ENCODE results near the gene GOLT1A. TPM values are rescaled to one million over a fixed set of nuclear protein-coding genes. Genes with fewer than 3 reads are reported as not detected.
A peak's percentile ranks its signal among the peaks of the same experiment; 100 is the strongest.

The GOLT1A gene
- polyA plus RNA-seq, 3 donors: not detected

DNA sequence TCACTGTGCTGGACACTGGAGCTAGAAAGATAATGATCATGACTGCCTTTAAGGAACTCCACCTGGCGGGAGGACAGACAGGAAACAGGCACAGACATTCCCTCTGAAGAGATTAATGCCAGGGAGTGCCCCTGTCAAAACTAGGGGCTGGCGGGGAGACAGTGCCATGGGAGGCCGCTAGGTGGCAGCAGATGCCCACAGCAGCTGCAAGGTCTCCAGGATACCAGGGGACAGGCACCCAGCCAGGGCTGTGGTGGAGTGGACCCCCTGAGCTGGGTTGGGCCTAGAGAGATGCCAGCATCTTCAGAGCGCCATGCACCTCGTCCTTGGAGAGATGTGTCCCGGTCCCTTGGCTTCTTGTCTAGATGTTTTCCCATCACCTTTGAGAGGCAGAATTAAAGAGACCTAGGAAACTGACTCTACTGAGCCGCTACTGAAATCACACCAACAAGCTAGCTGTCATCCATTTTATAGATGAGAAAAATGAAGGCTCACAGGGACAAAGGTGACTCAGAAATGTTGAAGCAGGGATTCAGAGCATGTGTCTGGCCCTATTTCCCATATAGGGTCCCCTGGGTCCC, 51.2 kb downstream of the GOLT1A start:
- Mint-ChIP-seq H3K27me3 (ENCODE audit: low read depth in 3 of 3) (peaks cover 3 to 13% (median 7%) of the 10 kb centered on the region in 3 donors), H3K9me3 (no peaks in the 10 kb centered on the region), H3K27ac (no peak overlapping the region), H3K4me3 (no peak overlapping the region), H3K4me1 (peaks cover 3% of the 10 kb centered on the region), H3K36me3 (no peaks in the 10 kb centered on the region)
- no peaks in the 10 kb centered on the region for H3K9me3 ChIP-seq (replicated peaks in 1 of 2; ENCODE audit: control insufficient read depth in 1 of 2, insufficient read depth in 1 of 2, low read length in 2 of 2)
- no peaks in the 10 kb centered on the region for H4K20me1 ChIP-seq (ENCODE audit: insufficient read depth, low read length)
- no peak overlapping the region for H2AFZ ChIP-seq (ENCODE audit: insufficient read depth, low read depth, low read length, poor library complexity, severe bottlenecking)
- no peak overlapping the region for H3K9ac ChIP-seq (ENCODE audit: insufficient read depth, low read length, poor library complexity, severe bottlenecking)
- H3K27me3 ChIP-seq (ENCODE audit: control insufficient read depth in 2 of 2, insufficient read depth in 2 of 2, low read length in 2 of 2): no peaks in the 10 kb centered on the region
- intact Hi-C loops (cut with micrococcal nuclease): loop anchor here (1.0 to 5.0 kb wide), 4 partner anchors 42 to 205 kb away; no protein-coding TSS in a partner anchor
- no peaks in the 10 kb centered on the region for H3K36me3 ChIP-seq (replicated peaks in 1 of 2; ENCODE audit: control insufficient read depth in 1 of 2, insufficient read depth in 2 of 2, low read length in 2 of 2)
- H3K4me3 ChIP-seq (replicated peaks in 1 of 3; ENCODE audit: low read depth in 2 of 3, low read length in 3 of 3): no peak overlapping the region
- TF ChIP-seq CTCF (IDR thresholded peaks at IDR 0.05): peak; percentile 99
- peak; percentile 49 to 66 (median 63) for DNase-seq
- no peaks in the 10 kb centered on the region for H3K4me1 ChIP-seq (ENCODE audit: control insufficient read depth in 1 of 2, insufficient read depth in 2 of 2, low read length in 2 of 2)
- 0% methylated on average over 4 of the region's 7 CpGs for WGBS (ENCODE audit: insufficient coverage)
- no peak overlapping the region for H3K27ac ChIP-seq (ENCODE audit: low read depth in 1 of 2, low read length in 2 of 2)
- no peaks in the 10 kb centered on the region for H3K79me2 ChIP-seq (ENCODE audit: insufficient read depth, low read length)
- no peak overlapping the region for H3K4me2 ChIP-seq (replicated peaks; ENCODE audit: extremely low read depth, low read length, poor library complexity, severe bottlenecking)

DNA sequence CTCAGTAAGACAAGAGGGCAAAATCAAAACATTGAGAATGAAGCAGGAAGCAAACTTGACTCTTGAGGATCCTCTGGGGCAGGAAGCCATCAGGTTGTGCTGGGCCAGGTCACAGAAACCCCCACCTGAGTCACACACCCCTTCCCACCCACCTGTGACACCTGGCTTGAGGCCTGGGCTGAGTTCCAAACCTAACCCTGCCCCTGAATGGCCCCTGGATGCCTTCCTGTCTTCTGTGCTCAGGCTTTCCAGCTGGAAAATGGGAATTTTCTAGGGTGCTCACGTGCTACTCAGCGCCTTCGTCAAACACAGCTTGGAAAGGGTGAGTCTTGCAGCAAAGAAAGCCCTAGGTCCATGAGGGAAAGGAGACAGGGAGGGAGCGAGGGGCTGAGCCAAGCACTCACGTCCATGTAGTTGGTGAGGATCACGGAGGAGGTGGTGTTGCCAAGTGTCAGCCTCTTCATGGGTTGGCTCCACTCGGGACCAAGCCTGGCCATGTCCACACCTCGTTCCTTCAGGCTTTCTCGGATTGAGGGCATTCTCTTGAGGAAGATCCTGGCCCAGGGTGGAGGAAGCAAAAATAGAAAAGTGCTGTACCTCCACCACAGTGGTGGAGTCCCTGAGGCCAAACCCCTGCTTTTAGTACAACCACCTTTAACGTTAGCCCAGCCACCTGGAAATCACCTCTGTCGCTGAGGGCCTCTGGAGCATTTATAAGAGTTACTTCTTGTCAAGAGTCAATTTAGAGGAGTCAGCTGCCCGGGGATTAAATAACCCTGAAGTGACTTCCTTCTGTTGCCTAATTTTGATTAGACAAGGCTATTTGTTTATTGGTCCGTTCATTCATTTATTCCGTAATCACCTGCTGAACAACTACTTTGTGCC, 51.9 kb downstream of the GOLT1A start:
- H3K4me3 Mint-ChIP-seq: no peak overlapping the region
- no peak overlapping the region for H3K27ac Mint-ChIP-seq
- Histone ChIP-seq H3K9ac (ENCODE audit: insufficient read depth, low read length, poor library complexity, severe bottlenecking) (no peak overlapping the region), H3K4me2 (replicated peaks; ENCODE audit: extremely low read depth, low read length, poor library complexity, severe bottlenecking) (no peak overlapping the region), H3K79me2 (ENCODE audit: insufficient read depth, low read length) (no peaks in the 10 kb centered on the region), H3K27me3 (ENCODE audit: control insufficient read depth in 2 of 2, insufficient read depth in 2 of 2, low read length in 2 of 2) (no peaks in the 10 kb centered on the region), H3K27ac (ENCODE audit: low read depth in 1 of 2, low read length in 2 of 2) (no peak overlapping the region), H4K20me1 (ENCODE audit: insufficient read depth, low read length) (no peaks in the 10 kb centered on the region), H3K4me1 (ENCODE audit: control insufficient read depth in 1 of 2, insufficient read depth in 2 of 2, low read length in 2 of 2) (no peaks in the 10 kb centered on the region), H3K4me3 (replicated peaks in 1 of 3; ENCODE audit: low read depth in 2 of 3, low read length in 3 of 3) (no peak overlapping the region), H2AFZ (ENCODE audit: insufficient read depth, low read depth, low read length, poor library complexity, severe bottlenecking) (no peak overlapping the region), H3K36me3 (replicated peaks in 1 of 2; ENCODE audit: control insufficient read depth in 1 of 2, insufficient read depth in 2 of 2, low read length in 2 of 2) (no peaks in the 10 kb centered on the region), H3K9me3 (replicated peaks in 1 of 2; ENCODE audit: control insufficient read depth in 1 of 2, insufficient read depth in 1 of 2, low read length in 2 of 2) (no peaks in the 10 kb centered on the region)
- H3K36me3 Mint-ChIP-seq: no peaks in the 10 kb centered on the region
- no peak for TF ChIP-seq CTCF (IDR thresholded peaks at IDR 0.05)
- no peak for DNase-seq
- peaks cover 3% of the 10 kb centered on the region for H3K4me1 Mint-ChIP-seq
- no peaks in the 10 kb centered on the region for H3K9me3 Mint-ChIP-seq
- intact Hi-C loops (cut with micrococcal nuclease): loop anchor here (1.0 to 5.0 kb wide), 4 partner anchors 43 to 205 kb away; no protein-coding TSS in a partner anchor
- WGBS (ENCODE audit: insufficient coverage): 79% methylated on average over 10 of the region's 14 CpGs
- H3K27me3 Mint-ChIP-seq (ENCODE audit: low read depth in 3 of 3): peaks cover 3 to 15% (median 7%) of the 10 kb centered on the region in 3 donors
